WI38 (cell line): ENCODE results near the gene RBM20.
"Not testable (repeated sequence)": the region's sequence is repeated elsewhere in the genome, so short reads cannot be mapped to it uniquely, and the experiment has no call there.

Experiments
- H3K4me3 ChIP-seq: 2 replicates; pipeline ENCODE4 v1.5.1; 2011; ENCODE audit warnings: low read depth, mild to moderate bottlenecking, control low read depth, low read length
- TF ChIP-seq, protein P1 (sequence below): IDR thresholded peaks from 2 replicates; pipeline ENCODE4 v1.5.1; 2012; ENCODE audit warnings: low read depth, mild to moderate bottlenecking, control low read depth, low read length

RBM20 gene

DNA sequence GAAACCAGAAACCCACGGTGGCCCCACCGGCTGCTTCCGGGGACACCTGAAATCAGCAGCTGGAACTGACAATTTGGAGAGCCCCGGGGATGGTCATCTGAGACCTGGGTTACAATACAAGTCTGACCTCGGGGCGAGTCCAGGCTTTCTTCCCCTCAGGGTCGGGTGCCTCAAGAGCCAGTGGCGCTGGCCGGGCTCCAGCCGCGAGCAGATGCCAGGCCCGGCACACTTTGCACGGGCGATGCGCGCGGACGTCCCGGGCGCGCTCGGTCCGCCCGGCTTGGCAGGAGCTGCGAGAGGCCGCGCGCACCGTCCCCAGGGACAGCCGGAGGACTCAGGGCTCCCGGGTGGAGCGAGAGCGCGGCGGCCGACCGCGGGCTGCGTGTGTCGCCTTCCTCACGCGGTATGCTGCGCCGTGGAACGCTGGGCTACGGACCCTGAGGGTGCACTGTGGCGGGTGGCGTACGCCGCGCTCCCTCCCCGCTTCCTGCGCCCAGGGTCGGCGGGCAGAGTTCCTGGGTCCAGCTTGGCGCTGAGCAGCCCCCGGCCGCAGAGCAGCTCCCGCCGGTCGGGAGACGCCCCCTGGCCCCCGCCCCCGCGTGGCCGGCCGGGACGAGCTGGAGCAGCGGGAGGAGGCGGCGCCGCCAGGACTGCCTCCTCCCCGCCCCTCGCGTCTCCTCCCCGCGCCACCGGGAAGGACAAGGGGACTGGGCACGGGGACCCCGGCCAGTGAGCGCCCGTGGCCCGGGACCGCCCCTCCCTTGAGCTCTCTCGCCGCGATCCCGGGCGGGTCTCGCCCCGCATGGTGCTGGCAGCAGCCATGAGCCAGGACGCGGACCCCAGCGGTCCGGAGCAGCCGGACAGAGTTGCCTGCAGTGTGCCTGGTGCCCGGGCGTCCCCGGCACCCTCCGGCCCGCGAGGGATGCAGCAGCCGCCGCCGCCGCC lies at the start of gene RBM20:
TSS of gene RBM20 (plus strand) at position 684 of the 945 bp plus-strand sequence. CDS start at position 803, 119 bp downstream.
- peak within 1 kb of the TSS; percentile 68 for H3K4me3 ChIP-seq
- TF ChIP-seq, protein P1, sequence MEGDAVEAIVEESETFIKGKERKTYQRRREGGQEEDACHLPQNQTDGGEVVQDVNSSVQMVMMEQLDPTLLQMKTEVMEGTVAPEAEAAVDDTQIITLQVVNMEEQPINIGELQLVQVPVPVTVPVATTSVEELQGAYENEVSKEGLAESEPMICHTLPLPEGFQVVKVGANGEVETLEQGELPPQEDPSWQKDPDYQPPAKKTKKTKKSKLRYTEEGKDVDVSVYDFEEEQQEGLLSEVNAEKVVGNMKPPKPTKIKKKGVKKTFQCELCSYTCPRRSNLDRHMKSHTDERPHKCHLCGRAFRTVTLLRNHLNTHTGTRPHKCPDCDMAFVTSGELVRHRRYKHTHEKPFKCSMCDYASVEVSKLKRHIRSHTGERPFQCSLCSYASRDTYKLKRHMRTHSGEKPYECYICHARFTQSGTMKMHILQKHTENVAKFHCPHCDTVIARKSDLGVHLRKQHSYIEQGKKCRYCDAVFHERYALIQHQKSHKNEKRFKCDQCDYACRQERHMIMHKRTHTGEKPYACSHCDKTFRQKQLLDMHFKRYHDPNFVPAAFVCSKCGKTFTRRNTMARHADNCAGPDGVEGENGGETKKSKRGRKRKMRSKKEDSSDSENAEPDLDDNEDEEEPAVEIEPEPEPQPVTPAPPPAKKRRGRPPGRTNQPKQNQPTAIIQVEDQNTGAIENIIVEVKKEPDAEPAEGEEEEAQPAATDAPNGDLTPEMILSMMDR: no peak

DNA sequence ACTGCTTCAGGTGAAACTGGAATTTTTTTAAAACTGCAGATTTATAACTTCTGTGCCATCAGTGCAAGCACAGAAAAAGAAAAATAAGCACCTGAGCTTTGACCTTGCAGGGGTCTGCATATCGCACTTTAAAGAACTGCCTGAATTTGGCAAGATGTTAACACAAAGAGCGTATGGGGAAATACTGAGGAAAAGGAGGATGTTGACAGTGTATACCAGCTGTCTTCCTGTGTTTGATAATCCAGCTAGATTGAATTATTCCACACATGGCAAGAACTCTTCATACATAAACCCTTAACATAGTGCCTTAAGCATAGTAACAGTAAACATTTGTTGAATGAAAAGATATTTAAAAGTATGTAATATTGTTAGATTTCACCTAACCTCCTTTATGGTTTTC lies 46.7 kb upstream of the RBM20 start:
- H3K4me3 ChIP-seq: no peak overlapping the region
- TF ChIP-seq, protein P1: no peak

DNA sequence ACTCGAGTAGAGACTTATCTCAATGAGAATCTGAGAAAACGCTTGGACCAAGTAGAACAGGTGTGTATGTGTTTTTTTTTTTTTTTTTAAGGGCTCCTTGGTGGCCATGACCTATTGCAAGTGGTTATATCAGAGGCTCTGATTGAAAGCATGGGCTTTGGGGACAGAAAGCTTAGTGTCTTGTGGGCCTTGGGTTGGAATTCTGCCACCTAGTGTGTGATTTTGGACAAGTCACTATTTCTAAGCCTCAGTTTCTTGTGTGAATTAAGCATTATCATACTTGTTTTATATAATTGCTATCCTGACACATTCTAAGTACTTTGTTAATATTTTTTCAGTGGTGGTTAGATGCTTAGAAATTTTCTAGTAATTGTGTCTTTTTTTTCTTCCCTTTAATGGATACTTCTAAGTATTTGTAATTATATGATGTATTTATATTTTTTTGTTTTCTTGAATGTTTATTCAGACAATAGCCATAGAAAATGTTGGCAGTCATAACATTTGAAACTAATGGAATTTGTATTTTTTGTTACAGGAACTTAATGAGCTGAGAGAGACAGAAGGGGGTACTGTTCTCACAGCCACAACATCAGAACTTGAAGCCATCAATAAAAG lies 43.5 kb upstream of the RBM20 start:
- TF ChIP-seq, protein P1: peak; percentile 46
- no peak overlapping the region for H3K4me3 ChIP-seq

DNA sequence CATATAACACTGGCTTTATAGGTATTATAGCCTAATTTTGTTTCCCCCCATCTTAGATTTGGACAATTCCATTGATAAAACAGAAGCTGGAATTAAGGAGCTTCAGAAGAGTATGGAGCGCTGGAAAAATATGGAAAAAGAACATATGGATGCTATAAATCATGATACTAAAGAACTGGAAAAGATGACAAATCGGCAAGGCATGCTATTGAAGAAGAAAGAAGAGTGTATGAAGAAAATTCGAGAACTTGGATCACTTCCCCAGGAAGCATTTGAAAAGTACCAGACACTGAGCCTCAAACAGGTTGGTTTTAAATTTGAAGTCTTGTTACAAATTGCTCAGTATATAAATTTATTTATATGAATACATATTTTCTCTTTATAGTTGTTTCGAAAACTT lies 42.6 kb upstream of the RBM20 start:
- no peak overlapping the region for H3K4me3 ChIP-seq
- TF ChIP-seq, protein P1: no peak

DNA sequence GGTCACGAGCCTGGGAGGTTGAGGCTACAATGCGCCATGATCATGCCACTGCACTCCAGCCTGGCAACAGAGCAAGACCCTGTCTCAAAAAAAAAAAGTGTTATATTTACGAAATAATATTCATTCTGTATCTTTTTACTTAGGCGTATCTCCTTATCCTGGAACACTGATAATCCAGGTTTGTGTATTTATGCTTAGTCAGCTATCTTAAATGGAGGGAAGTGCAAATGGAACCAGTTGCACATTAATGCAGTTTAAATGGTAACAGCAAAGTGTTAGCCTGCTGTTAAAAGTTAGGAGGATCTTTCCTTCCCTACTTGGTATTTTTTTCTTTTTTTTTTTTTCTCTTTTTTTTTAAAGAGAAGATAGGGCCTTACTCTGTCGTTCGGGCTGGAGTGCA lies 36.0 kb upstream of the RBM20 start:
- H3K4me3 ChIP-seq: no peak overlapping the region
- TF ChIP-seq, protein P1: no peak

DNA sequence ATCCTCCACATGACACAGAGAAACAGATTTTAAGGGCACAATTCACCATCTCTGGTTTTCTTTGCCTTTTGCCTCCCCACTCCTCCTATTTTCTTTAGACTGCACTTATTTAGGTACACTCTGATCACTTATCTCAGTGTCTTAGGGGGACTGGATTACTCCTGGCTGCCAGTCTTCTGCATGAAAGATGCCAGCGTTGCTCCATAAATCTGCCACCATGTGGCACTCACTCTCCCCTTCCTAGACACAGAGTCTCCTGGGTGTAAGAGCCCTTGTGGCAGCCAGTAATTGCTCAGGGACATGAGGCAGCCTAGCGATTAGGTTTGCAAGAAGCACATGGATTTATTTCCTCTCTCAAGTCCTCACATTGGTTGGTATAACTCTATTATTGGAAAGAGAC lies 34.5 kb upstream of the RBM20 start:
- TF ChIP-seq, protein P1: no peak
- no peak overlapping the region for H3K4me3 ChIP-seq

DNA sequence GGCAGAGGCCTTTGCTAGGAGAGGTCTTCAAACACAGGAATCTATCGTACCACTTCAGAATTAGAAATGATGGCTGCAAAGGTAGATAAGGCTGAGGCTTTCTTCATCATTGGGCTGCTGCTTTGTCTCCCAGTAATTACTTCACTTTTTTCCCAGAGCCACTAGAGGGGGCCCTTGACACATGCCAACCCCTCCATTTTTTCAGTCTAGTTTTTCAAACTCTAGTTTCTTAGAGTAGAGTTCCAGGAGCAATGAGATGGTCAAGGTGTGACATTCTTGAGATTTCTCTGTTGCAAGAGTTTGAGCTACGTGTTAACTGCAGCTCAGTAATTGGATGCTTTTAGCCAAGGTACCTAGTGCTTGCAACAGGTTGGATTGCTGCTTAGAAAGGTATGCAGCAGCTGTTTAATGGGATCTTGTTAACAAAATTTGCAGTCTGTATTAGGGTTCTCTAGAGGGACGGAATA lies 33.8 kb upstream of the RBM20 start:
- H3K4me3 ChIP-seq: no peak overlapping the region
- TF ChIP-seq, protein P1: peak; percentile 80

DNA sequence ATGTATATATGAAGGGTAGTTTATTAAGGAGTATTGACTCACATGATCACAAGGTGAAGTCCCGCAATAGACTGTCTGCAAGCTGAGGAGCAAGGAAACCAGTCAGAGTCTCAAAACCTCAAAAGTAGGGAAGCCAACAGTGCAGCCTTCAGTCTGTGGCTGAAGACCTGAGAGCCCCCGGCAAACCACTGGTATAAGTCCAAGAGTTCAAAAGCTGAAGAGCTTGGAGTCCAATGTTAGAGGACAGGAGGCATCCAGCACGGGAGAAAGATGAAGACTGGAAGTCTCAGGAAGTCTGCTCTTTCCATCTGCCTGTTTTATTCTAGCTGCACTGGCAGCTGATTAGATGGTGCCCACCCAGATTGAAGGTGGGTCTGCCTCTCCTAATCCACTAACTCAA lies 33.4 kb upstream of the RBM20 start:
- H3K4me3 ChIP-seq: not testable (repeated sequence)
